Measurements from ENCODE around the gene NFIL3. TPM values are rescaled to one million over a fixed set of nuclear protein-coding genes. Genes with fewer than 3 reads are reported as not detected.
A peak's percentile ranks its signal among the peaks of the same experiment; 100 is the strongest.

The NFIL3 gene
- total RNA-seq, 4 donors from 2014 or later = 16.6 to 116 (median 27.9) TPM

GRCh38 chr9:91408475-91408874, 15.2 kb downstream of the NFIL3 start:
- intact Hi-C loops (cut with DNase I) = no loop called here
- WGBS = 100% methylated on average over 1 of the region's 1 CpG
- no peaks in the 10 kb centered on the region for H3K27me3 ChIP-seq
- no peaks in the 10 kb centered on the region for H3K9me3 ChIP-seq
- no peak for DNase-seq (ENCODE audit: extremely low spot score)
- H3K36me3 ChIP-seq = peaks cover 16 to 45% (median 28%) of the 10 kb centered on the region in 4 donors
- TF ChIP-seq EP300 (IDR thresholded peaks at IDR 0.05) (no peak), POLR2A (IDR thresholded peaks at IDR 0.05; ENCODE audit: low read depth) (no peak), CTCF (IDR thresholded peaks at IDR 0.05) (no peak), POLR2AphosphoS5 (IDR thresholded peaks at IDR 0.05) (no peak)
- H3K4me1 ChIP-seq = peaks cover 0 to 16% (median 13%) of the 10 kb centered on the region in 4 donors
- no peak overlapping the region for H3K4me3 ChIP-seq
- H3K27ac ChIP-seq (replicated peaks in 1 of 4) = no peak overlapping the region

- 84% methylated on average over 12 of the region's 12 CpGs for WGBS
- TF ChIP-seq EP300 (IDR thresholded peaks at IDR 0.05) (no peak), POLR2A (IDR thresholded peaks at IDR 0.05; ENCODE audit: low read depth) (no peak), CTCF (IDR thresholded peaks at IDR 0.05) (no peak), POLR2AphosphoS5 (IDR thresholded peaks at IDR 0.05) (no peak)
- Histone ChIP-seq H3K4me1 (peaks cover 0 to 16% (median 13%) of the 10 kb centered on the region in 4 donors), H3K27me3 (no peaks in the 10 kb centered on the region), H3K4me3 (no peak overlapping the region), H3K36me3 (peaks cover 16 to 45% (median 28%) of the 10 kb centered on the region in 4 donors), H3K27ac (replicated peaks in 1 of 4) (no peak overlapping the region), H3K9me3 (no peaks in the 10 kb centered on the region)
- DNase-seq (ENCODE audit: extremely low spot score) = peak; percentile 78
- intact Hi-C loops (cut with DNase I) = no loop called here
Measured at GRCh38 chr9:91407580-91408318, 15.9 kb downstream of the NFIL3 start.

- 96% methylated on average over 19 of the region's 25 CpGs for WGBS
- TF ChIP-seq POLR2A (IDR thresholded peaks at IDR 0.05; ENCODE audit: low read depth) (no peak), EP300 (IDR thresholded peaks at IDR 0.05) (no peak), CTCF (IDR thresholded peaks at IDR 0.05) (no peak), POLR2AphosphoS5 (IDR thresholded peaks at IDR 0.05) (no peak)
Measured at GRCh38 chr9:91405343-91406077, 18.1 kb downstream of the NFIL3 start.

GRCh38 chr9:91403665-91404543, 19.7 kb downstream of the NFIL3 start:
- intact Hi-C loops (cut with DNase I) = no loop called here
- WGBS = 87% methylated on average over 14 of the region's 14 CpGs

More at GRCh38 chr9:91405343-91406077, 18.1 kb downstream of the NFIL3 start:
- peak; percentile 68 for DNase-seq (ENCODE audit: extremely low spot score)
- Histone ChIP-seq H3K4me1 (peaks cover 0 to 3% (median 1%) of the 10 kb centered on the region in 4 donors), H3K27me3 (no peaks in the 10 kb centered on the region), H3K36me3 (peaks cover 14 to 42% (median 25%) of the 10 kb centered on the region in 4 donors), H3K9me3 (no peaks in the 10 kb centered on the region), H3K4me3 (no peak overlapping the region), H3K27ac (replicated peaks in 1 of 4) (no peak overlapping the region)
- intact Hi-C loops (cut with DNase I) = no loop called here

More at GRCh38 chr9:91403665-91404543, 19.7 kb downstream of the NFIL3 start:
- Histone ChIP-seq H3K27me3 (no peaks in the 10 kb centered on the region), H3K4me3 (no peak overlapping the region), H3K4me1 (no peaks in the 10 kb centered on the region), H3K36me3 (peaks cover 0 to 26% (median 11%) of the 10 kb centered on the region in 4 donors), H3K9me3 (no peaks in the 10 kb centered on the region), H3K27ac (replicated peaks in 1 of 4) (no peak overlapping the region)
- no peak for TF ChIP-seq CTCF (IDR thresholded peaks at IDR 0.05)
- no peak for TF ChIP-seq POLR2AphosphoS5 (IDR thresholded peaks at IDR 0.05)
- TF ChIP-seq POLR2A (IDR thresholded peaks at IDR 0.05; ENCODE audit: low read depth) = no peak
- no peak for TF ChIP-seq EP300 (IDR thresholded peaks at IDR 0.05)
- DNase-seq (ENCODE audit: extremely low spot score) = no peak

Data from esophagus muscularis mucosa (tissue), 4 donors.